GM21447 (cell line): ENCODE measurements around the gene GRIPAP1.

Experiments
- ATAC-seq: cut with Tn5 transposase; IDR thresholded peaks from one replicate; pipeline ENCODE4 v1.9.1; 2021; ENCODE audit not compliant: unreplicated experiment

GRIPAP1 gene

GRCh38 chrX:48924270-48924669 is 77.8 kb downstream of the GRIPAP1 start:
- no peak for ATAC-seq

- ATAC-seq, result no peak
These were observed 78.3 kb downstream of the GRIPAP1 start for GRCh38 chrX:48923771-48924170.
